Uterus (tissue), 2 donors: ENCODE data around the gene SREBF1.
A peak's percentile ranks its signal among the peaks of the same experiment; 100 is the strongest.

Experiments
- POLR2A ChIP-seq, 2 donors: fragments of 450-650 bp; IDR thresholded peaks; one replicate each; pipeline ENCODE4 v1.6.1; 2016; ENCODE audit warnings: antibody characterized with exemption in 2 of 2, mild to moderate bottlenecking in 1 of 2, moderate library complexity in 1 of 2
- TF ChIP-seq, protein P1 (sequence below), 4 experiments: fragments of 200-600 bp in 2 of 4; fragments of 450-650 bp in 2 of 4; sonication (generic) in 2 of 4; IDR thresholded peaks; one replicate each; pipeline ENCODE4 v1.5.1; 2016 to 2019; ENCODE audit warnings: antibody characterized with exemption in 4 of 4, mild to moderate bottlenecking in 2 of 4, moderate library complexity in 1 of 4

DNA sequence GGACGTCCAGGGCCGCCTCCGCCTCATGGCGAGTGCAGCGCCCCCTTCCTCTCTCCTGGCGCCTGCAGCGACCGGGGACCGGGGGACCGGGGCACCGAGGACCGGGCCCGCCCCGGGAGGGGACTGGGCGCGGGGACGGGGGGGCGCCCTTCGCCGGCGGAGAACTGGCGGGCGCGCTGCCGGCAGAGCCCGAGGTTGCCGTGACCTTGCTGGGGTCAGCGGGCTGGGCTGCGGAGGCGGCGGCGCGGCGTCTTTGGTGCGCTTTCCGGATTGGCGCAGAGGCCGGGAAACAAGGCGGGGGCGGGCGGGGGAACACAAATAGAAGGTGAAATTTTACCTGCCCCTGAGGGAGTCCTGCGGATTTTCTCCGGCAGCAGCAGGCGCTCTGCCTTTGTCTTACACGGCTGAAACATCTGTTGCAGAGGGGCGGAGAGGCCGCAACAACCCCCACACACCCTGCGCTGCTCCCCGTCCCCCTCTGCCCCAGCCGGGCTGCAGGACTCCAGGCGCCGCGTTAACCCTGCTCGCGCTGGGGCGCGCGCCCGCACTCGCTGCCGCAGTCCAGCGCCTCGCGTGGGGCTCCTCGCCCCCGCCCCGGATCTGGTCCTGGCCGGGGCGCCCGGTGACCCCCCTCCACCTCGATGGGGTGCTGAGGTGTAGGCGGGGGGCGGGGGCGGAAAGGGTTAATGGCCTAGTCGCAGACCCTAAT, 53.5 kb downstream of the SREBF1 start:
- TF ChIP-seq, protein P1, sequence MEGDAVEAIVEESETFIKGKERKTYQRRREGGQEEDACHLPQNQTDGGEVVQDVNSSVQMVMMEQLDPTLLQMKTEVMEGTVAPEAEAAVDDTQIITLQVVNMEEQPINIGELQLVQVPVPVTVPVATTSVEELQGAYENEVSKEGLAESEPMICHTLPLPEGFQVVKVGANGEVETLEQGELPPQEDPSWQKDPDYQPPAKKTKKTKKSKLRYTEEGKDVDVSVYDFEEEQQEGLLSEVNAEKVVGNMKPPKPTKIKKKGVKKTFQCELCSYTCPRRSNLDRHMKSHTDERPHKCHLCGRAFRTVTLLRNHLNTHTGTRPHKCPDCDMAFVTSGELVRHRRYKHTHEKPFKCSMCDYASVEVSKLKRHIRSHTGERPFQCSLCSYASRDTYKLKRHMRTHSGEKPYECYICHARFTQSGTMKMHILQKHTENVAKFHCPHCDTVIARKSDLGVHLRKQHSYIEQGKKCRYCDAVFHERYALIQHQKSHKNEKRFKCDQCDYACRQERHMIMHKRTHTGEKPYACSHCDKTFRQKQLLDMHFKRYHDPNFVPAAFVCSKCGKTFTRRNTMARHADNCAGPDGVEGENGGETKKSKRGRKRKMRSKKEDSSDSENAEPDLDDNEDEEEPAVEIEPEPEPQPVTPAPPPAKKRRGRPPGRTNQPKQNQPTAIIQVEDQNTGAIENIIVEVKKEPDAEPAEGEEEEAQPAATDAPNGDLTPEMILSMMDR (IDR thresholded peaks at IDR 0.05): peak in 1 of 4 experiments; percentile 13
- TF ChIP-seq POLR2A (IDR thresholded peaks at IDR 0.05): peak in 1 of 2 donors; percentile 20
